Measurements from ENCODE around the gene ABR. TPM values are rescaled to one million over a fixed set of nuclear protein-coding genes. Genes with fewer than 3 reads are reported as not detected.

The ABR gene
- total RNA-seq, 1 donor from 2014 or later, result 92.7 TPM

GRCh38 chr17:1089915-1090314 lies 89.9 kb downstream of the ABR start:
- Histone ChIP-seq H3K4me1 (no peaks in the 10 kb centered on the region), H3K9me3 (ENCODE audit: low read depth) (no peaks in the 10 kb centered on the region), H4K20me1 (ENCODE audit: low read depth) (no peaks in the 10 kb centered on the region), H2AFZ (replicated peaks) (no peak overlapping the region), H3K27ac (no peak overlapping the region), H3F3A (ENCODE audit: low read depth) (no peaks in the 10 kb centered on the region), H3K36me3 (no peaks in the 10 kb centered on the region), H3K4me3 (no peak overlapping the region), H3K79me2 (ENCODE audit: low read depth) (no peaks in the 10 kb centered on the region), H3K27me3 (no peaks in the 10 kb centered on the region), H3K9ac (no peak overlapping the region), H3K4me2 (no peak overlapping the region)
- no peak for DNase-seq (ENCODE audit: low spot score)
- Mint-ChIP-seq H3K9me3 (no peaks in the 10 kb centered on the region), H3K27ac (peak overlapping the region; percentile 89), H3K36me3 (peaks cover 19% of the 10 kb centered on the region), H3K4me3 (no peak overlapping the region), H3K27me3 (ENCODE audit: insufficient read depth, low read depth) (no peaks in the 10 kb centered on the region), H3K4me1 (peaks cover 22% of the 10 kb centered on the region)
- TF ChIP-seq EZH2phosphoT487 (IDR thresholded peaks at IDR 0.05), result no peak
- no peak for TF ChIP-seq EZH2 (IDR thresholded peaks at IDR 0.05)
- no peak for TF ChIP-seq CTCF (IDR thresholded peaks at IDR 0.05)

- Mint-ChIP-seq H3K4me3 (no peak overlapping the region), H3K27ac (no peak overlapping the region), H3K9me3 (no peaks in the 10 kb centered on the region), H3K36me3 (peaks cover 10% of the 10 kb centered on the region), H3K27me3 (ENCODE audit: insufficient read depth, low read depth) (no peaks in the 10 kb centered on the region), H3K4me1 (peaks cover 44% of the 10 kb centered on the region)
- peak; percentile 59 for DNase-seq (ENCODE audit: low spot score)
- Histone ChIP-seq H3K27me3 (no peaks in the 10 kb centered on the region), H3K9ac (no peak overlapping the region), H3F3A (ENCODE audit: low read depth) (peaks cover 15% of the 10 kb centered on the region), H3K36me3 (no peaks in the 10 kb centered on the region), H3K79me2 (ENCODE audit: low read depth) (no peaks in the 10 kb centered on the region), H4K20me1 (ENCODE audit: low read depth) (no peaks in the 10 kb centered on the region), H3K27ac (no peak overlapping the region), H3K4me2 (no peak overlapping the region), H3K4me3 (no peak overlapping the region), H2AFZ (replicated peaks) (no peak overlapping the region), H3K9me3 (ENCODE audit: low read depth) (no peaks in the 10 kb centered on the region), H3K4me1 (peaks cover 14% of the 10 kb centered on the region)
- TF ChIP-seq EZH2 (IDR thresholded peaks at IDR 0.05) (no peak), CTCF (IDR thresholded peaks at IDR 0.05) (no peak), EZH2phosphoT487 (IDR thresholded peaks at IDR 0.05) (no peak)
Observed at GRCh38 chr17:1087381-1088241, 92.2 kb downstream of the ABR start.

- H3K9ac ChIP-seq, result no peak overlapping the region
- peak overlapping the region; percentile 60 for H3K4me2 ChIP-seq
- peak; percentile 77 for DNase-seq (ENCODE audit: low spot score)
- H3K36me3 ChIP-seq, result no peaks in the 10 kb centered on the region
- no peaks in the 10 kb centered on the region for H3K79me2 ChIP-seq (ENCODE audit: low read depth)
- peak overlapping the region; percentile 63 for H3K27ac ChIP-seq
- no peak for TF ChIP-seq EZH2 (IDR thresholded peaks at IDR 0.05)
- no peak for TF ChIP-seq CTCF (IDR thresholded peaks at IDR 0.05)
- TF ChIP-seq EZH2phosphoT487 (IDR thresholded peaks at IDR 0.05), result no peak
- H3K4me3 ChIP-seq, result no peak overlapping the region
- H3K9me3 ChIP-seq (ENCODE audit: low read depth), result no peaks in the 10 kb centered on the region
- no peaks in the 10 kb centered on the region for H4K20me1 ChIP-seq (ENCODE audit: low read depth)
- peaks cover 21% of the 10 kb centered on the region for H3K4me1 ChIP-seq
- H3F3A ChIP-seq (ENCODE audit: low read depth), result peaks cover 15% of the 10 kb centered on the region
- Mint-ChIP-seq H3K9me3 (no peaks in the 10 kb centered on the region), H3K27me3 (ENCODE audit: insufficient read depth, low read depth) (peaks cover 4% of the 10 kb centered on the region), H3K36me3 (peaks cover 9% of the 10 kb centered on the region), H3K4me1 (peaks cover 57% of the 10 kb centered on the region), H3K27ac (peak overlapping the region; percentile 97), H3K4me3 (peak overlapping the region; percentile 77)
- no peaks in the 10 kb centered on the region for H3K27me3 ChIP-seq
- no peak overlapping the region for H2AFZ ChIP-seq (replicated peaks)
Observed at GRCh38 chr17:1083451-1084187, 96.2 kb downstream of the ABR start.
